ENCODE measurements around the gene BCAP31. TPM values are rescaled to one million over a fixed set of nuclear protein-coding genes. Genes with fewer than 3 reads are reported as not detected.

Gene BCAP31
- polyA plus RNA-seq, 10 donors = 69.1 to 91.2 (median 73.2) TPM

DNA sequence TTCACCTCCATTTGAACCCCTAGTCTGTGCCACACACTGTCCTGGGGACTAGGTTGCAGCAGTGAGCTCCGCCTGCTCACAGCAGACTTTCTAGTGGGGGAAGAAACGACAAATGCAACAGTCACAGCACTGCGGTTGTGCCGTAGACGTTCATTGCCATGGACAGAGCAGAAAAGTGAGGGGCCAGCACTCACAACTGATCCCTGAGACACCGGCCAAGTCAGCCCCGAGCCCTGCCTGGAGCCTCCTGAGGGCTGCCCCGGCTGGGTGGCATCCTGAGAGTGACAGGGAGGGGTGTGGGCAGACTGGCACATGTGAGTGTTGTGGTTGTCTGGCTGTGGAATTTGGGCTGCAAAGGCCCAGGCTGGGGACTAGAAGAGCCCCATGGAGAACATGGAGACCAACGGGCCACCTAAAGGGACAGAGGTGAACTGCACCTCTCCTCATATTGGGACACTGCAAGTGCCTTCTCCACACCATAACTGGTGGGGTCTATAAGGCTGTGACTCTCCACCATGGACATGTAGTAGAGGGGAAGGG is 72.6 kb downstream of the BCAP31 start:
- no peak for DNase-seq

DNA sequence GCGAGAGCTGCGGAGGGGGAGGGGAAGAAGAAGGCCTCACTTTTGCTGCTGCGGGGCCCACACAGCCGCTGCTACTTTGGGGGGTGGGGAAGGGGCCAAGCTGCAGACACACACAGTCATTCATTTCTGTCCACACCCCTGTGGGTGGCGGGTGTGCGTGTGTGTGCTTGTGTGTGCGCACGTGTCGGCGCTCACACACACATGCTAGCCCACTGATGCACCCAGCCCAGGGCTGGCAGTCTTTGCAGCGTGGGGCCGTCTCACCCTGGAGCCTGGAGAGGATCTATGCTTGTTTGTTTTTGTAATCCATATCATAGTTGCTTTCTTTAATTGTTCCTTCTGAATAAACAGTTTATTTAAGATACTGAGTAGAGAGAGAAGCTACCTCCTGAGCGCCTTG is 73.2 kb downstream of the BCAP31 start:
- no peak for DNase-seq

Other genes with a start within 250 kb of the BCAP31 start
- 100 to 1,000 TPM in 8 of 10 donors, 10 to 100 TPM in 2; 87.6 to 224 (median 136) TPM for gene BGN, start 229.4 kb downstream of the BCAP31 start, polyA plus RNA-seq (ENCODE audit: insufficient read length in 10 of 10)
- under 1 TPM; 0.15 to 0.76 (median 0.59) TPM for gene ATP2B3, start 206.7 kb downstream of the BCAP31 start, polyA plus RNA-seq (ENCODE audit: insufficient read length in 10 of 10)
- gene CCNQ, start 125.2 kb downstream of the BCAP31 start, polyA plus RNA-seq (ENCODE audit: insufficient read length in 10 of 10) = 10 to 100 TPM; 10.5 to 14.4 (median 11.9) TPM
- under 1 TPM in 9 of 10 donors, not detected in 1; 0.07 to 0.34 (median 0.19) TPM for gene DUSP9, start 77.2 kb downstream of the BCAP31 start, polyA plus RNA-seq (ENCODE audit: insufficient read length in 10 of 10)
- gene PNCK, start 50.6 kb downstream of the BCAP31 start, polyA plus RNA-seq (ENCODE audit: insufficient read length in 10 of 10) = 1 to 10 TPM; 2.9 to 7.8 (median 5.1) TPM
- 10 to 100 TPM; 22.4 to 41.9 (median 35.3) TPM for gene SLC6A8, start 36.5 kb downstream of the BCAP31 start, polyA plus RNA-seq (ENCODE audit: insufficient read length in 10 of 10)
- 1 to 10 TPM; 7.0 to 9.9 (median 8.6) TPM for gene ABCD1, start 469 bp upstream of the BCAP31 start, polyA plus RNA-seq (ENCODE audit: insufficient read length in 10 of 10)
- 1 to 10 TPM in 9 of 10 donors, under 1 TPM in 1; 0.97 to 7.8 (median 3.8) TPM for gene PLXNB3, start 39.9 kb upstream of the BCAP31 start, polyA plus RNA-seq (ENCODE audit: insufficient read length in 10 of 10)
- 100 to 1,000 TPM; 116 to 277 (median 198) TPM for gene SRPK3, start 56.7 kb upstream of the BCAP31 start, polyA plus RNA-seq (ENCODE audit: insufficient read length in 10 of 10)
- 10 to 100 TPM; 40.6 to 55.9 (median 44.3) TPM for gene IDH3G, start 70.0 kb upstream of the BCAP31 start, polyA plus RNA-seq (ENCODE audit: insufficient read length in 10 of 10)
- gene SSR4, start 70.3 kb upstream of the BCAP31 start, polyA plus RNA-seq (ENCODE audit: insufficient read length in 10 of 10) = 100 to 1,000 TPM; 101 to 153 (median 115) TPM
- 1 to 10 TPM; 2.6 to 5.5 (median 3.5) TPM for gene PDZD4, start 106.2 kb upstream of the BCAP31 start, polyA plus RNA-seq (ENCODE audit: insufficient read length in 10 of 10)
- 1 to 10 TPM; 1.8 to 7.4 (median 3.0) TPM for gene L1CAM, start 161.8 kb upstream of the BCAP31 start, polyA plus RNA-seq (ENCODE audit: insufficient read length in 10 of 10)
- 1 to 10 TPM in 3 of 10 donors, under 1 TPM in 7; 0.48 to 1.2 (median 0.76) TPM for gene AVPR2, start 180.3 kb upstream of the BCAP31 start, polyA plus RNA-seq (ENCODE audit: insufficient read length in 10 of 10)
- 10 to 100 TPM; 14.7 to 28.5 (median 19.5) TPM for gene ARHGAP4, start 201.9 kb upstream of the BCAP31 start, polyA plus RNA-seq (ENCODE audit: insufficient read length in 10 of 10)
- gene NAA10, start 210.7 kb upstream of the BCAP31 start, polyA plus RNA-seq (ENCODE audit: insufficient read length in 10 of 10) = 10 to 100 TPM; 58.4 to 69.5 (median 61.9) TPM
- gene RENBP, start 220.3 kb upstream of the BCAP31 start, polyA plus RNA-seq (ENCODE audit: insufficient read length in 10 of 10) = 1 to 10 TPM; 1.9 to 6.5 (median 3.0) TPM
- 10 to 100 TPM; 24.8 to 41.3 (median 32.2) TPM for gene HCFC1, start 247.4 kb upstream of the BCAP31 start, polyA plus RNA-seq (ENCODE audit: insufficient read length in 10 of 10)
- 1 to 10 TPM; 2.6 to 7.9 (median 5.4) TPM for gene TMEM187, start 248.4 kb upstream of the BCAP31 start, polyA plus RNA-seq (ENCODE audit: insufficient read length in 10 of 10)

Data from muscle of back (tissue), 11 donors.